Skeletal muscle satellite cell (primary cell): ENCODE measurements around the gene FGFR4. TPM values are rescaled to one million over a fixed set of nuclear protein-coding genes. Genes with fewer than 3 reads are reported as not detected.
A peak's percentile ranks its signal among the peaks of the same experiment; 100 is the strongest.
"Not testable (repeated sequence)": the region's sequence is repeated elsewhere in the genome, so short reads cannot be mapped to it uniquely, and the experiment has no call there.

Source experiments
- H3K27me3 ChIP-seq: 2 replicates; pipeline ENCODE4 v1.7.0; 2013; ENCODE audit warnings: low read length; ENCODE audit not compliant: control insufficient read depth, insufficient read depth
- H3K36me3 ChIP-seq: 2 replicates; pipeline ENCODE4 v1.7.0; 2013; ENCODE audit warnings: mild to moderate bottlenecking, control low read depth, low read length; ENCODE audit not compliant: insufficient read depth
- H3K4me1 ChIP-seq: 2 replicates; pipeline ENCODE4 v1.7.0; 2013; ENCODE audit warnings: low read length; ENCODE audit not compliant: control insufficient read depth, insufficient read depth
- H3K4me2 ChIP-seq: 2 replicates; pipeline ENCODE4 v1.7.0; 2013; ENCODE audit warnings: mild to moderate bottlenecking, low read length
- H3K4me3 ChIP-seq: 2 replicates; pipeline ENCODE4 v1.7.0; 2013; ENCODE audit warnings: low read length
- H3K9ac ChIP-seq: 2 replicates; pipeline ENCODE4 v1.7.0; 2013; ENCODE audit warnings: mild to moderate bottlenecking, low read depth, low read length, moderate library complexity
- H3K9me3 ChIP-seq: replicated peaks from 2 replicates; pipeline ENCODE4 v1.7.0; 2013; ENCODE audit warnings: mild to moderate bottlenecking, control low read depth, low read length
- total RNA-seq: library from RNA; depleted of rRNA; stranded (reverse); fragments of >200 nt; gene quantifications from 2 replicates; pipeline ENCODE4 v1.2.3, GENCODE V29; 2012; rRNA removed

Gene FGFR4
- total RNA-seq, result 0.76 and 3.1 TPM in 2 replicates

GRCh38 chr5:177086654-177087397 lies at the start of gene FGFR4:
TSS of gene FGFR4 (plus strand) at chr5:177086915. CDS start at chr5:177089603, 2,688 bp downstream.
- H3K36me3 ChIP-seq, result no peaks in the 10 kb centered on the region
- peak within 1 kb of the TSS; percentile 73 for H3K4me3 ChIP-seq
- H3K4me2 ChIP-seq, result peak within 1 kb of the TSS; percentile 80
- peaks cover 24% of the 10 kb centered on the region for H3K4me1 ChIP-seq
- peaks cover 57% of the 10 kb centered on the region for H3K27me3 ChIP-seq
- peak within 1 kb of the TSS; percentile 64 for H3K9ac ChIP-seq
- no peaks in the 10 kb centered on the region for H3K9me3 ChIP-seq

DNA sequence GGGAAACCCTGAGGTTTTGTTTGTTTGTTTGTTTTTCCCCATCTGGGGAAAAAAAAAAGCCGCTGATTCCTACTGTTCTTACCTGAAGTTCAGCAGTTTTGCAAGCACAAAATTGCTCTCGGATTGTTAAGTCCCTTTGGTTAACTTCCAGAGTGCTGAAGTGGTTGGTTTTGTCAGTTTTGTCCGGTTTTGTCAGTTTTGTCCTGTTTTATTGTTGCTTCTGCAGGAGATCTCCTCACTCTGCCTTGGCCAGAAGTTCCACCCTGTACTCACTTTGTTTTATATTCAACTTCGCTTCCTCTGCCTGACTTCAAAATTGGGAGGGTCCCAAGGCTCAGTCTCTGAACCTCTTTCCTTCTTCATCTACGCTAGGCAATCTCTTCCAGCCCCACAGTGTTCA lies 49.8 kb upstream of the FGFR4 start:
- H3K9me3 ChIP-seq, result no peaks in the 10 kb centered on the region
- H3K4me2 ChIP-seq, result no peak overlapping the region
- no peak overlapping the region for H3K9ac ChIP-seq
- H3K4me3 ChIP-seq, result no peak overlapping the region
- H3K27me3 ChIP-seq, result no peaks in the 10 kb centered on the region
- peaks cover 6% of the 10 kb centered on the region for H3K36me3 ChIP-seq
- H3K4me1 ChIP-seq, result peaks cover 15% of the 10 kb centered on the region

- H3K27me3 ChIP-seq, result no peaks in the 10 kb centered on the region
- H3K9ac ChIP-seq, result no peak overlapping the region
- peaks cover 29% of the 10 kb centered on the region for H3K36me3 ChIP-seq
- H3K9me3 ChIP-seq, result no peaks in the 10 kb centered on the region
- no peak overlapping the region for H3K4me3 ChIP-seq
- peak overlapping the region; percentile 44 for H3K4me2 ChIP-seq
- peaks cover 15% of the 10 kb centered on the region for H3K4me1 ChIP-seq
Measured at GRCh38 chr5:177040814-177041420, 45.8 kb upstream of the FGFR4 start.

- peaks cover 15% of the 10 kb centered on the region for H3K4me1 ChIP-seq
- H3K27me3 ChIP-seq, result no peaks in the 10 kb centered on the region
- no peaks in the 10 kb centered on the region for H3K9me3 ChIP-seq
- no peak overlapping the region for H3K4me3 ChIP-seq
- H3K4me2 ChIP-seq, result no peak overlapping the region
- H3K36me3 ChIP-seq, result peaks cover 29% of the 10 kb centered on the region
- no peak overlapping the region for H3K9ac ChIP-seq
Measured at GRCh38 chr5:177041936-177042335, 44.8 kb upstream of the FGFR4 start.

DNA sequence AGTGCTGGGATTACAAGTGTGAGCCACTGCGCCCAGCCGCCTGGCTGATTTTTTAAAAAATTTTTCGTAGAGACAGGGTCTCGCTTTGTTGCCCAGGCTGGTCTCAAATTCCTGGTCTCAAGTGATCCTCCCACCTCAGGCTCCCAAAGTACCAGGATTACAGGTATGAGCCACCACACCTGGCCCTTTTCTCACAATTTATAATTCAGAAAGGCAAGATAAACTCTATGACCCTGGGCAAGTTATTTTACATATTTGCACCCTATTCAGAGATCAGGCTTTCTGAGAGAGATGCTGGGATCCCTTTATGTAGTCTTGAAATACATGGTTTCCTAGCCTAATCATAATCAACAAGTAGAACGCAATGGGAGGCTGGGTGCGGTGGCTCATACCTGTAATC lies 43.6 kb upstream of the FGFR4 start:
- no peak overlapping the region for H3K4me2 ChIP-seq
- no peak overlapping the region for H3K9ac ChIP-seq
- peaks cover 29% of the 10 kb centered on the region for H3K36me3 ChIP-seq
- H3K9me3 ChIP-seq, result no peaks in the 10 kb centered on the region
- H3K27me3 ChIP-seq, result no peaks in the 10 kb centered on the region
- no peak overlapping the region for H3K4me3 ChIP-seq
- H3K4me1 ChIP-seq, result peaks cover 15% of the 10 kb centered on the region

DNA sequence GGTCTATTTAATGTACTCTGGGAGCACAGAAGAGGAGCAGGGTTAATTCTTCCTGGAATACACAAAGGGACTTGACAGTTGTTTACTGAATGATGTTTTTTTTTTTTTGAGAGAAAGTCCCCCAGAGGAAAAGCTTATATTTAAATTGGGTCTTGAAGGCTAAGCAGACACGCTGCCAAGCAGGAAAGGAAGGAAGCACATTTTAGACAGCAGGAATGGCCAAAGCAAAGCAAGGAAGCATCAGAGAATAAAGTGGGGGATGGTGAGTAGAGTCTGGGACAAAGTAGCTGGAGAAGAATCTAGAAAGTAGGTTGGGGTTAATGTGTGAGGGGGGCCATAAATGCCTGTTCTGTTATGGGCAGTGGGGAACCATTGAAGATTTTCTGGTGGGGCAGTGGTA lies 42.8 kb upstream of the FGFR4 start:
- Histone ChIP-seq H3K4me1 (peaks cover 15% of the 10 kb centered on the region), H3K27me3 (no peaks in the 10 kb centered on the region), H3K9ac (no peak overlapping the region), H3K4me3 (no peak overlapping the region), H3K9me3 (no peaks in the 10 kb centered on the region), H3K36me3 (peaks cover 32% of the 10 kb centered on the region), H3K4me2 (no peak overlapping the region)

- Histone ChIP-seq H3K27me3 (no peaks in the 10 kb centered on the region), H3K9me3 (no peaks in the 10 kb centered on the region), H3K4me1 (peaks cover 15% of the 10 kb centered on the region), H3K36me3 (peaks cover 39% of the 10 kb centered on the region), H3K9ac (no peak overlapping the region), H3K4me2 (no peak overlapping the region), H3K4me3 (no peak overlapping the region)
Measured at GRCh38 chr5:177044641-177045040, 42.1 kb upstream of the FGFR4 start.

- Histone ChIP-seq H3K9ac (no peak overlapping the region), H3K27me3 (no peaks in the 10 kb centered on the region), H3K4me1 (peaks cover 11% of the 10 kb centered on the region), H3K9me3 (no peaks in the 10 kb centered on the region), H3K4me2 (no peak overlapping the region), H3K4me3 (no peak overlapping the region), H3K36me3 (peaks cover 42% of the 10 kb centered on the region)
Measured at GRCh38 chr5:177045631-177046030, 41.1 kb upstream of the FGFR4 start.

DNA sequence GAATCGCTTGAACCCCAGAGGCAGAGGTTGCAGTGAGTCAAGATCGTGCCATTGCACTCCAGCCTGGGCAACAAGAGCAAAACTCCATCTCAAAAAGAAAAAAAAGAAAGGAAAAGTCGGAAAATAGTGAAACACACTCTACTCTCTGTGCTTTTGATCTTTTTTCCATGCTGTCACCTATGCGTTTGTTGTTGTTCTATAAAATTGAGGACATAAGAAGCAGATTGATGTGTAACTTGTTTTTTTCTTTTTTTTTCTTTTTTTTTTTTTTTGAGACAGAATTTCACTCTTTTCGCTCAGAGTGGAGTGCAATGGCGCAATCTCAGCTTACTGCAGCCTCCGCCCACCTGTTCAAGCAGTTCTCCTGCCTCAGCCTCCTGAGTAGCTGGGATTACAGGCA lies 38.2 kb upstream of the FGFR4 start:
- H3K4me1 ChIP-seq, H3K27me3 ChIP-seq, H3K4me2 ChIP-seq, H3K4me3 ChIP-seq, H3K9me3 ChIP-seq, H3K9ac ChIP-seq: not testable (repeated sequence)
- H3K36me3 ChIP-seq, result peaks cover 40% of the 10 kb centered on the region

DNA sequence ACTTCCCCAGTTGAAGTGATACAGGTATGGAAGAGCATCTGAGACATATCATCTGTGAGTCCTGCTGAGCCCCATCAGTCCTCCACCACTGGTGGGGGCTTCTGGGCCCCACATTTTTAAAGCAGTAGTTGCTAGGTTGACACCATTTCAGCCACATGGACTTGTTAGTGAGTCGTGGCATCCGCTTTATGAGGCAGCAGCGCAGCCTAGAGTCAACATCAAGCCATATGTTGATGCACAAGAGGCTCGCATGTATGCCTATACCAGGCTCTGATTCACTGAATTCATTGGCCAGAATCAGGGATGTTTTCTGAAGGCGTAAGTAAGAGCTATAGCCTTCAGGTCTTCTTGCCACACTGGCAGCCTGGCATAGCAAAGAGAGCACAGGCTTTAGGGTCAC lies 37.4 kb upstream of the FGFR4 start:
- Histone ChIP-seq H3K9me3 (no peaks in the 10 kb centered on the region), H3K4me2 (no peak overlapping the region), H3K36me3 (peaks cover 33% of the 10 kb centered on the region), H3K4me1 (no peaks in the 10 kb centered on the region), H3K27me3 (no peaks in the 10 kb centered on the region), H3K4me3 (no peak overlapping the region), H3K9ac (no peak overlapping the region)

GRCh38 chr5:177064500-177065277 lies 22.0 kb upstream of the FGFR4 start:
- Histone ChIP-seq H3K4me1 (no peaks in the 10 kb centered on the region), H3K4me3 (no peak overlapping the region), H3K9me3 (no peaks in the 10 kb centered on the region), H3K27me3 (no peaks in the 10 kb centered on the region), H3K9ac (no peak overlapping the region), H3K36me3 (peaks cover 47% of the 10 kb centered on the region), H3K4me2 (no peak overlapping the region)
